GM06990 (cell line): ENCODE data around the gene MAP3K7.

Experiments used
- DNase-seq: peaks from one replicate; pipeline ENCODE4 v3.0.0-alpha.2; 2011; ENCODE audit not compliant: insufficient read length; ENCODE audit errors: extremely low read depth
- H3K27me3 ChIP-seq: replicated peaks from 2 replicates; pipeline ENCODE4 v1.6.0; 2011; ENCODE audit warnings: low read length; ENCODE audit not compliant: control insufficient read depth, insufficient read depth
- H3K36me3 ChIP-seq: 2 replicates; pipeline ENCODE4 v1.5.1; 2011; ENCODE audit warnings: low read length; ENCODE audit not compliant: control insufficient read depth, insufficient read depth
- H3K4me3 ChIP-seq: replicated peaks from 2 replicates; pipeline ENCODE4 v1.5.1; 2011; ENCODE audit warnings: low read depth, mild to moderate bottlenecking, control low read depth, low read length
- CTCF ChIP-seq: IDR thresholded peaks from 2 replicates; pipeline ENCODE4 v1.5.1; 2011; ENCODE audit warnings: low read length, control low read depth, mild to moderate bottlenecking, inconsistent platforms; ENCODE audit not compliant: insufficient read depth, poor library complexity, severe bottlenecking

MAP3K7 gene

GRCh38 chr6:90586836-90587638 is at the start of gene MAP3K7:
Gene MAP3K7, minus strand, starts transcription at chr6:90587072. Its CDS starts 189 bp downstream, at chr6:90586883.
- no peak for TF ChIP-seq CTCF
- DNase-seq = peak; percentile 89
- Histone ChIP-seq H3K27me3 (no peaks in the 10 kb centered on the region), H3K4me3 (peak within 1 kb of the TSS; percentile 93), H3K36me3 (no peaks in the 10 kb centered on the region)

- Histone ChIP-seq H3K36me3 (no peaks in the 10 kb centered on the region), H3K4me3 (no peak overlapping the region), H3K27me3 (no peaks in the 10 kb centered on the region)
- DNase-seq = no peak
- no peak for TF ChIP-seq CTCF
Measured at GRCh38 chr6:90631046-90631445, 44.2 kb upstream of the MAP3K7 start.

GRCh38 chr6:90621581-90621980 is 34.7 kb upstream of the MAP3K7 start:
- H3K4me3 ChIP-seq = no peak overlapping the region
- DNase-seq = no peak
- no peak for TF ChIP-seq CTCF
- no peaks in the 10 kb centered on the region for H3K27me3 ChIP-seq
- no peaks in the 10 kb centered on the region for H3K36me3 ChIP-seq

GRCh38 chr6:90619221-90619620 is 32.3 kb upstream of the MAP3K7 start:
- DNase-seq = no peak
- no peaks in the 10 kb centered on the region for H3K27me3 ChIP-seq
- no peaks in the 10 kb centered on the region for H3K36me3 ChIP-seq
- no peak overlapping the region for H3K4me3 ChIP-seq
- TF ChIP-seq CTCF = no peak

GRCh38 chr6:90612313-90612680 is 25.4 kb upstream of the MAP3K7 start:
- Histone ChIP-seq H3K4me3 (no peak overlapping the region), H3K27me3 (no peaks in the 10 kb centered on the region; the same call in none of the 2 replicates), H3K36me3 (no peaks in the 10 kb centered on the region)
- DNase-seq = no peak
- no peak for TF ChIP-seq CTCF
